ENCODE measurements around the gene SLC36A1.

The SLC36A1 gene

GRCh38 chr5:151454166-151454565 is 6.8 kb downstream of the SLC36A1 start:
- no peak for DNase-seq

- DNase-seq: no peak
Measured at GRCh38 chr5:151454889-151455288, 7.5 kb downstream of the SLC36A1 start.

GRCh38 chr5:151456321-151456940 is 9.0 kb downstream of the SLC36A1 start:
- DNase-seq: no peak

DNA sequence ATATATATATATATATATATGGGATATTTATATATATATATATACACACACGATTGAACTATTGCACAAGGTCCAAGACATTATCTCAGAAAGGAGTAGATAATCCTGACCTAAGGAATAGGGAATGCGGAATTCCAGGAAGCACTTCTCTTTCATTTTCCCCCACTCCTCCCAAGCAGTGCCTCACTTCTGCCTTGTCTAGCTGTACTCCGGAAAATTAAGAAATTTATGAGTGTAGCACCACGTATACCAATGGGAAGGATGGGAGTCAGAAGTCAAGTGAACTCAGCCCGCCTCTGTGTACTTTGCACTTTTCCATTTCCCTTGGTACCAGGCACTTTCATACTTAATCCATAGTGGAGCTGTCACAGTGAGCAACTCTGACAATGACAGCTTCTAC is 10.9 kb downstream of the SLC36A1 start:
- no peak for DNase-seq

- no peak for DNase-seq
Measured at GRCh38 chr5:151459680-151460324, 12.4 kb downstream of the SLC36A1 start.

GRCh38 chr5:151461312-151461711 is 13.9 kb downstream of the SLC36A1 start:
- no peak for DNase-seq

- DNase-seq: no peak
Measured at GRCh38 chr5:151463137-151464029, 16.0 kb downstream of the SLC36A1 start.

GRCh38 chr5:151464101-151464500 is 16.7 kb downstream of the SLC36A1 start:
- DNase-seq: no peak

GRCh38 chr5:151465476-151465875 is 18.1 kb downstream of the SLC36A1 start:
- DNase-seq: no peak

GRCh38 chr5:151467576-151467975 is 20.2 kb downstream of the SLC36A1 start:
- DNase-seq: no peak

GRCh38 chr5:151469386-151469785 is 22.0 kb downstream of the SLC36A1 start:
- no peak for DNase-seq

GRCh38 chr5:151469992-151470391 is 22.6 kb downstream of the SLC36A1 start:
- no peak for DNase-seq

- no peak for DNase-seq
Measured at GRCh38 chr5:151470439-151470838, 23.0 kb downstream of the SLC36A1 start.

DNA sequence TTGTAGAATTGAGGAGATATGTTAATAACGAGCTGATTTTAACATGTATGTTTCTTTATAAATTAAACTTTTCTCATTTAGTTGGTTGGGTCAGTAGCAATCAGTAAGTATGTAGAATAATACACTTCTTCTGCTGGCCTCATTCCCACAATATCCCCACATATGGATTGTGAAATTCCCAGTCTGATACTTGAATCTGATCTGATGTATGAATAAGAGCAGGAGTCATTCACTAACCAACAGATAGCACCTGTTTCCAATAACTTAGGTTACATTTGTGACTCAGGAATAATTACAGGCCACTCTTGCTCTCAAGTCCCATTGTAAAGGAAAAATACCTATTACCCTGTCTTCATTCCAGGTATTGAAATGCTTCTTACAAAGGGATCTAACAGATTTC is 23.9 kb downstream of the SLC36A1 start:
- DNase-seq: no peak

- no peak for DNase-seq
Measured at GRCh38 chr5:151474799-151475198, 27.4 kb downstream of the SLC36A1 start.

DNA sequence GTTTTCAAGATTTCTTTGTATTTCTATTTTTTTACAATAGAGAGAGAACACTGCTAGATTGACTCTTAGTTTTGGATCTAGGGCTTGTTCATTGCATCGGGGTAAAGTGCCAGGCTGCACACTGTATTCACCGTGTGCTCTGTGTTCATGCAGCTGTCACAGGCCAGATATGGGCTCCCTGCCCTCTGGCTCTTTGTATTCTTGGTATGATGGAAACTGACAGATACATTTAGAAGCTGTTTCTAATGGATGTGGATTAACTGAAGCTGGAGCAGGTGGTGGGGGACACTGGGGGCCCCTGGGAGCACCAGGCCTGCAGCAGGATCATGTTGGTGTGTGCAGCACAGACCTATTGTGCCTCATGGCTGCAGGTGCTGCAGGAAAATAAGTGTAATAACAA is 28.0 kb downstream of the SLC36A1 start:
- DNase-seq: no peak

GRCh38 chr5:151476016-151476415 is 28.6 kb downstream of the SLC36A1 start:
- DNase-seq: no peak

DNA sequence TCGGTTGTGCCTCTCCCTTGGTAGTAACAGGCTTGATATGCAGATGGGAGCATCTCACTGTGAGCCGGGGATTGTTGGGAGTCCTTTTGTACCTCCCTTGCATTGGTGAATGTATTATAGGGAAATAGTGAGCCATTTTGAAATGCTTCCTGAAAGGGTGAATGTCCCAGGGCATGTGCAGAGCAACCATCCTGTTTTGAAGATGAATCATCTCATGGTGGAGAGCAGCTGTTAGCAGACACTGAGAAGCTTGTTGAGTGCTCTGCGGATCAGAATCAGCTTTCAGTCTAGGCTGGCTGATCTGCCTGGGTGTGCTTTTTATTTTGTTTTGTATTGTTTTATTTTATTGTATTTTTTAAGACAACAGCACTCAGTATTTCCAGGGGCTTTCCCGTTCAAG is 29.7 kb downstream of the SLC36A1 start:
- no peak for DNase-seq

- no peak for DNase-seq
Measured at GRCh38 chr5:151480384-151481293, 33.2 kb downstream of the SLC36A1 start.

GRCh38 chr5:151483176-151483575 is 35.8 kb downstream of the SLC36A1 start:
- no peak for DNase-seq

- DNase-seq: no peak
Measured at GRCh38 chr5:151483647-151484046, 36.2 kb downstream of the SLC36A1 start.

DNA sequence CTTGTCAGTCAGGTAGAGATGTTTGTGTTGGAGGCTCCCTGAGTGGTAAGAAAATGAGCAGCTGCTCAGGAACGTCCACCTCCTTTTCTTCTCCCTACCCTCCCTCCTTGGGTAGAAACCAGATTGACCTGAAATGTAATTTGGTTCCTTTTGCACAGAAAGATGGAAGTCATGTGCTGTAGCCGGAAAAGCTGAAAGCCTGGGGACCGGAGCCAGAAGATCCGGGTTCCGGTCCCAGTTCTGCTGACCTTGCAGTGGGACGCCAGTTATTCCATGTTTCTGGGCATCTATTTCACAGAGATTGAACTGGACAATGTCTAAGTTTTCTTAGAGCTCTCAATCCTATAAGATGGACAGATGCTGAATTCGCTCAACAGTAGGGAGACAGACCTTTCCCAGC is 40.1 kb downstream of the SLC36A1 start:
- no peak for DNase-seq

DNA sequence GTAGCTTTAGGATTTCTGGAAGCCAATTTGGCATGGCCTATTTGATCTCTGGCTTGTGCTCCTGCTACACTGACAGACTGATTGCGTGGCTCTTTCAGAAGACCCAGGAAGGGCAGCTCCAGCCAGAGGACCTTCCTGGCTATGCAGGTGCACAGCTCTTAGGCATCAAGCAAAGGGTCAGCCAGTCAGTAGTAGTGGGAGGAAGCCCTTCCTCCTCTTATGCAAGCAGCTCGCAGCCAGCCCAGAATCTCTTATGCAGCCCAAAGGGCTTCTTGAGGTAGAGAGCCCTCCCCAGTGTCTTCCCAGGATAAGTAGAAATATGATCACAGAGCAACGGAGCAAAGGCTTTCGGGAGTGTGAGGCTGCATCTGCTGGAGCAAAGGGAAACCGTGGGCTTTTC is 43.2 kb downstream of the SLC36A1 start:
- DNase-seq: no peak

All from activated naive CD4-positive, alpha-beta T cell (primary cell).